Calu3 (cell line): ENCODE data around the gene ANXA10. TPM values are rescaled to one million over a fixed set of nuclear protein-coding genes. Genes with fewer than 3 reads are reported as not detected.

Source experiments
- BruUV-seq: library from RNA; stranded (reverse); fragments of 400-500 nt; replicated peaks from 2 replicates; lab custom pipeline; 2021; lab: Mats Ljungman, UMichigan
- CTCF ChIA-PET: fragments of 300-600 bp; sonication (Branson Sonifier 250); formaldehyde crosslinking; loops from one replicate; lab custom pipeline; 2022; ENCODE audit warnings: antibody characterized with exemption; lab: Charles Lee
- DNase-seq: peaks from one replicate; pipeline ENCODE4 v3.0.0; 2022
- H3K27ac Mint-ChIP-seq: one replicate; pipeline ENCODE4 v1.8.0; 2022; ENCODE audit warnings: mixed read lengths; ENCODE audit not compliant: unreplicated experiment
- H3K27me3 Mint-ChIP-seq: one replicate; pipeline ENCODE4 v1.8.0; 2022; ENCODE audit warnings: mixed read lengths; ENCODE audit not compliant: unreplicated experiment
- H3K36me3 Mint-ChIP-seq: one replicate; pipeline ENCODE4 v1.8.0; 2022; ENCODE audit warnings: mild to moderate bottlenecking, moderate library complexity, mixed read lengths; ENCODE audit not compliant: insufficient read depth, unreplicated experiment
- H3K4me1 Mint-ChIP-seq: one replicate; pipeline ENCODE4 v1.8.0; 2022; ENCODE audit warnings: mild to moderate bottlenecking, low read depth, mixed read lengths; ENCODE audit not compliant: unreplicated experiment
- H3K4me3 Mint-ChIP-seq: one replicate; pipeline ENCODE4 v1.8.0; 2022; ENCODE audit warnings: mild to moderate bottlenecking, low read depth, moderate library complexity, mixed read lengths; ENCODE audit not compliant: unreplicated experiment
- H3K9me3 Mint-ChIP-seq: one replicate; pipeline ENCODE4 v1.8.0; 2022; ENCODE audit warnings: low read depth, mixed read lengths; ENCODE audit not compliant: unreplicated experiment
- intact Hi-C: fragments of 100-400 bp; cut with micrococcal nuclease; formaldehyde crosslinking; loops from one replicate; pipeline ENCODE4 v1.10.0; 2022; ENCODE audit not compliant: unreplicated experiment
- total RNA-seq: library from RNA; stranded (reverse); gene quantifications from 2 replicates; pipeline ENCODE4 v1.2.3, GENCODE V29; 2022
- TF ChIP-seq, protein P1 (sequence below): fragments of 200-600 bp; IDR thresholded peaks from one replicate; pipeline ENCODE4 v1.8.0; 2022; ENCODE audit warnings: antibody characterized with exemption; ENCODE audit not compliant: unreplicated experiment

ANXA10 gene
- total RNA-seq, 1 experiment from 2014 or later = 43.2 TPM

DNA sequence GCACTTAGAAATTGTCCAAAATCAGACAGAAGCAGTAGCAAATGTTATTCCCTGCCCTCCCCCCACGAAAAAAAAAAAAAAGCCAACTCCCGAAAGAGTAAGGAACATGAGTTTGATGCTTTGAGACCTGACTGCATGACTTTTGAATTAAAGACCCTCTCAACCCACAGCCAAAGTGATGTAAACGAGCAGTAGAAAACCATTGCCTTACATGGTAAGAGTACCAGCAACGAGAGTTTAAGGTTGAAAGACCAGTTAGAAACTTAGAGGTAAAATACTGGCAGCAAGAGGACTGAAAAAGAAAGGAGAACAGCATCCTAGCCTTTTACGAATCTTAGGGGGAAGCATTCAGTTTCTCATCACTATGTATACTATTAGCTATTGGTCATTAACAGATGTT is 10.0 kb upstream of the ANXA10 start:
- intact Hi-C loops = no loop called here
- peaks cover 4% of the 10 kb centered on the region for H3K9me3 Mint-ChIP-seq
- peaks cover 4% of the 10 kb centered on the region for H3K4me1 Mint-ChIP-seq
- CTCF ChIA-PET = no interaction called here
- H3K36me3 Mint-ChIP-seq = no peaks in the 10 kb centered on the region
- no peak for DNase-seq
- H3K27me3 Mint-ChIP-seq = no peaks in the 10 kb centered on the region
- no peak overlapping the region for H3K27ac Mint-ChIP-seq
- no peak overlapping the region for H3K4me3 Mint-ChIP-seq
- TF ChIP-seq, protein P1, sequence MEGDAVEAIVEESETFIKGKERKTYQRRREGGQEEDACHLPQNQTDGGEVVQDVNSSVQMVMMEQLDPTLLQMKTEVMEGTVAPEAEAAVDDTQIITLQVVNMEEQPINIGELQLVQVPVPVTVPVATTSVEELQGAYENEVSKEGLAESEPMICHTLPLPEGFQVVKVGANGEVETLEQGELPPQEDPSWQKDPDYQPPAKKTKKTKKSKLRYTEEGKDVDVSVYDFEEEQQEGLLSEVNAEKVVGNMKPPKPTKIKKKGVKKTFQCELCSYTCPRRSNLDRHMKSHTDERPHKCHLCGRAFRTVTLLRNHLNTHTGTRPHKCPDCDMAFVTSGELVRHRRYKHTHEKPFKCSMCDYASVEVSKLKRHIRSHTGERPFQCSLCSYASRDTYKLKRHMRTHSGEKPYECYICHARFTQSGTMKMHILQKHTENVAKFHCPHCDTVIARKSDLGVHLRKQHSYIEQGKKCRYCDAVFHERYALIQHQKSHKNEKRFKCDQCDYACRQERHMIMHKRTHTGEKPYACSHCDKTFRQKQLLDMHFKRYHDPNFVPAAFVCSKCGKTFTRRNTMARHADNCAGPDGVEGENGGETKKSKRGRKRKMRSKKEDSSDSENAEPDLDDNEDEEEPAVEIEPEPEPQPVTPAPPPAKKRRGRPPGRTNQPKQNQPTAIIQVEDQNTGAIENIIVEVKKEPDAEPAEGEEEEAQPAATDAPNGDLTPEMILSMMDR = no peak
- BruUV-seq = no TSS peak

DNA sequence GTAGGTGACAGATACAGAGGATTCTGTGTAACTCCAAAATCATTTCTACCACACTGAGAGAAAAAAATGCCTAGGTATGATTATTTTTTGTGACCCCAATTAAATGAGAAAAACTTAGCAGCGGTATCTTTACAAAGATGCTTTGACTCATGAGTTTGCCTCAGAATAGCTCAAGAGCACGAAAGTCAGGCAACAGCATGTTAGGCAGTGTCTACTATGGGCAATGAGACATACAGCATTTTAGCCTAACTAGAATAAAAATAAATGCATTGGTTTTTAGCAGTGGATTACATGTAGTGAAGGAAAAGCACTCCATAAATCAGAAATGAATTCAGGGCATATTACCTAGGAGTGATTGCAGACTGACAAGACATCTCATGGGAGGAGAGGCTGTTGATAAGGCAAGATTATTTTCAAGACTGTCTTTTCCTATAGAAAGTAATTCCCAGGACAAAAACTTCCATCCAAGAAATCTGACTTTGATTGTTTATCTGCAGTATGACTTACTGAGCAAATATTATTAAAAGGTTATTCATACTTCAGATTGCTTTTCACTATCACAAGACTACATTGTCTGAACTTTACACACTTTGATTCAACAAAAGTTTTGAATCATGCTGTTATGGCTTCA is 3.6 kb downstream of the ANXA10 start:
- Mint-ChIP-seq H3K27me3 (no peaks in the 10 kb centered on the region), H3K9me3 (no peaks in the 10 kb centered on the region), H3K36me3 (peaks cover 16% of the 10 kb centered on the region), H3K4me3 (peak overlapping the region; percentile 55), H3K27ac (no peak overlapping the region), H3K4me1 (peaks cover 22% of the 10 kb centered on the region)
- no peak for DNase-seq
- BruUV-seq = no TSS peak
- TF ChIP-seq, protein P1 = no peak
- intact Hi-C loops = no loop called here
- CTCF ChIA-PET = no interaction called here

DNA sequence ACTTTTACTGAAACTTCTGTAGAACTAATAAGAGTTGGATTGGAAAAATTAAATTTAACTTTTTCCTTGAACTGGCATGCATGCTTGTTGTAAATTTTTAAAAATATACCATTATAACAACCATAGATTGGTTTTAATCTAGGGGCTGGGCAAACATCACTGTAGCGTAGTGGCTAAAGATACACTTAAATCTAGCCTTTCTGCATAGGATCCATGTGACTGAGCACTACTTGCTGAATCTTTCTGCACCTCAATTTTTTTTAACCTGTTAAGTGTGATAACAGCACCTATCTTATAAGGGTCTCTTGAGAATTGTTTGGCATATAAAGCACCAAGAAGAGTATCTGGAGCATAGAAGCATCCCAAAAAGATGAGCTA is 4.1 kb downstream of the ANXA10 start:
- no TSS peak for BruUV-seq
- no peaks in the 10 kb centered on the region for H3K27me3 Mint-ChIP-seq
- no peak overlapping the region for H3K27ac Mint-ChIP-seq
- peaks cover 27% of the 10 kb centered on the region for H3K4me1 Mint-ChIP-seq
- DNase-seq = no peak
- intact Hi-C loops = no loop called here
- peak overlapping the region; percentile 55 for H3K4me3 Mint-ChIP-seq
- CTCF ChIA-PET = no interaction called here
- H3K36me3 Mint-ChIP-seq = peaks cover 16% of the 10 kb centered on the region
- no peaks in the 10 kb centered on the region for H3K9me3 Mint-ChIP-seq
- TF ChIP-seq, protein P1 = no peak

DNA sequence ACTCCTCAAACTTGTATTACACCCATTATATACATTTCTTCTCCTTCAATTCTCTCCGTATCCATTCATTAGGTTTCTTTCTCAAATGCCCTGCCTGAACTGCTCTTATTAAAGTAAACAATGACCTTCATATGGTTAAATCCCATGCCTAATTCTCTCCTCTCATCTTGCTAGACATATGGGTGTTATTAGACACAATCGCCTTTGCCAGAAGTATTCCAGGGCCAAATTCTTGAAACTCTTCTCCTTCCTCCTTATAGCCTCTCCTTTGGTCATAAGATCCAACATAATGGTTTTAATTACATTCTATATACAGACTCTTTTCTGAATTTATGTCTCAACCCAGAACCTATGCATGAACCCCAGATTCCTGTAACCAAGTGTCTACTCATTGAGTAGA is 4.8 kb downstream of the ANXA10 start:
- intact Hi-C loops = no loop called here
- CTCF ChIA-PET = no interaction called here
- Mint-ChIP-seq H3K27ac (peak overlapping the region; percentile 78), H3K36me3 (peaks cover 16% of the 10 kb centered on the region), H3K4me3 (peak overlapping the region; percentile 3), H3K9me3 (no peaks in the 10 kb centered on the region), H3K4me1 (peaks cover 31% of the 10 kb centered on the region), H3K27me3 (no peaks in the 10 kb centered on the region)
- no TSS peak for BruUV-seq
- no peak for DNase-seq
- TF ChIP-seq, protein P1 = no peak
